ENCODE measurements around the gene PDIK1L. TPM values are rescaled to one million over a fixed set of nuclear protein-coding genes. Genes with fewer than 3 reads are reported as not detected.

Gene PDIK1L
- 5.6 and 7.9 TPM in 2 replicates for total RNA-seq

GRCh38 chr1:26111530-26112406 lies at the start of gene PDIK1L:
Gene PDIK1L, plus strand, starts transcription at chr1:26111824. Its CDS starts 2,485 bp downstream, at chr1:26114309.

DNA sequence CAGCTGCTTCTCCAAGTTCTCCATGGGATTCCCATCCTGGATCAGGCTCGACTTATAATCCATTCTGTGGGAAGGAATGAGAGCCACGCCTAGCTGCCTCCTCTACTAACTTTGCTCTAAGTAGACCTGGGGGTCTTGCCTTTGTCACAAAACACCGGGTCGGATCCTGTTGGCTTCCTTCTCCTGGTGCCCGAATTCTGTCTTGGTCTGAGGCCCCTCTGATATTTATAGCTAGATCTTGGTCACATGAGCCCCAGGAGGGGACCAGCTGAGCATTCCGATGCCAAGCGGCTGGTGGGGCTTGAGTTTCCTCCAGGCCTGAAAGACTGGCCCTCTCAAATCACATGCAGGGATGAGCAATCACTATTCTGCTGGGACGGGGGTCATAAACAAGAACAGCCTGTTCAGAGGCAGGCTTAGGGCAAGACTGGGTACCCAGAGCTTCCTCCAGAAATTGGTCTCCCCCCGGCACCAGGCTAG lies 44.2 kb upstream of the PDIK1L start, which contains the start of gene TRIM63:
Gene TRIM63 (minus strand): TSS at position 199 of the 480 bp plus-strand sequence. CDS start 136 bp downstream, at position 63.

DNA sequence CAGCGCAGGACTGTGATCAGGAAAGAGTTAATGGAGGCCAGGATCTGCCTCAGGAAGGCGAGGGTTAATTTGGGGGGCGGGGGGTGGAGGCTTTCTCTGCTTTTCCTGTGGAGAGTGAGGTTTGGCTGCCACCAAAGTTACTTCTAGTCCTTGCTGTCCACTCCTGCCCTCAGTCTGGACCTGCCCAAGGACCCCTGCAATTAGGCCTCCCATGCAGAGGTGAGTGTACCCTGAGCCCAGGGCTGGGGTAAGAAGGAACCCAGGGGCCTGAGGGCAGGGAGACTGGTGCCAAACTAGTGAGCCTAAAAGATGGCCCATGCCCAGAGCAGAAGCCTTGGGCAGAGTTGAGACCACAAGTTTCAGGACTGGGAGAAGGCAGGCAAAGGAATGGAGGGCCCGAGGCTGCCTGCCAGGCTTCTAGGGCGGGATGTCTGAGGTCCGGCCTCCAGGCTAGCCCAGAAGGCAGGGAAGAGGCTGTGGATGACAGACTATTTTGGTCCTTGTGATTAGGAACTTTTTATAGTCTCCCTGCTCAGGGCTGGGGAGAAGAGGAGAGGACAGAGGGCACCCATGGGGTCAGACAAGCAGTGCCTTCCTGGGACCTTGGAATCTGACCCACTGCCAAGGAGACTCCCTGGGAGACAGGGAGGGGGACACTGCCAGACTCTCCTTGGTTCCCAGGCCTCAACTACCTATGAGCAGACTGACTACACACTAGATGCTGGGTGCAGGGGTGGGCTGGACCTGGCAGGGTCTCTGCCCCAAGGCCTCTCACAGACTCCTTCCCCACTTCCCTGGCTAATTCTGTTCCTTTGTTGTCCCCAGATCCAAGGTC lies 47.5 kb downstream of the PDIK1L start, which contains the start of gene FAM110D:
Gene FAM110D (plus strand): TSS at position 172 of the 835 bp plus-strand sequence. CDS start 2,213 bp downstream, outside the sequence.

GRCh38 chr1:26168410-26169197 lies 57.0 kb downstream of the PDIK1L start, which contains the start of gene C1orf232:
Gene C1orf232, minus strand, starts transcription at chr1:26168963. Its CDS starts 464 bp downstream, at chr1:26168499.

GRCh38 chr1:26169669-26170471 lies 58.2 kb downstream of the PDIK1L start, which contains the start of gene ZNF593:
Gene ZNF593, plus strand, starts transcription at chr1:26169908. Its CDS starts 76 bp downstream, at chr1:26169984.

GRCh38 chr1:26171084-26172072 lies 59.8 kb downstream of the PDIK1L start, which contains the start of gene ZNF593OS:
Gene ZNF593OS, minus strand, starts transcription at chr1:26171832. Its CDS starts 171 bp downstream, at chr1:26171661.

Other genes starting within 250 kb of the PDIK1L start
- gene PAQR7, start 236.1 kb upstream of the PDIK1L start, total RNA-seq = 7.0 and 9.8 TPM in 2 replicates
- 108 and 124 TPM in 2 replicates for gene STMN1, start 205.4 kb upstream of the PDIK1L start, total RNA-seq
- 5.3 and 5.6 TPM in 2 replicates for gene PAFAH2, start 113.8 kb upstream of the PDIK1L start, total RNA-seq
- gene EXTL1, start 90.0 kb upstream of the PDIK1L start, total RNA-seq = under 0.01 and 0.10 TPM in 2 replicates
- gene SLC30A2, start 65.7 kb upstream of the PDIK1L start, total RNA-seq = not detected in 2 replicates
- gene TRIM63, start 44.2 kb upstream of the PDIK1L start, total RNA-seq = not detected in 2 replicates
- gene FAM110D, start 47.3 kb downstream of the PDIK1L start, total RNA-seq = 3.4 and 5.6 TPM in 2 replicates
- gene C1orf232, start 57.1 kb downstream of the PDIK1L start, total RNA-seq = not detected in 2 replicates
- 25.5 and 26.8 TPM in 2 replicates for gene ZNF593, start 58.1 kb downstream of the PDIK1L start, total RNA-seq
- not detected in 2 replicates for gene ZNF593OS, start 60.0 kb downstream of the PDIK1L start, total RNA-seq
- gene CNKSR1, start 65.7 kb downstream of the PDIK1L start, total RNA-seq = not detected in 2 replicates
- gene CATSPER4, start 78.8 kb downstream of the PDIK1L start, total RNA-seq = not detected in 2 replicates
- gene CEP85, start 122.4 kb downstream of the PDIK1L start, total RNA-seq = 8.8 and 12.2 TPM in 2 replicates
- gene SH3BGRL3, start 168.3 kb downstream of the PDIK1L start, total RNA-seq = 33.0 and 33.7 TPM in 2 replicates
- gene UBXN11, start 194.8 kb downstream of the PDIK1L start, total RNA-seq = 2.0 and 3.6 TPM in 2 replicates
- not detected in 2 replicates for gene CD52, start 206.1 kb downstream of the PDIK1L start, total RNA-seq
- gene CRYBG2, start 242.3 kb downstream of the PDIK1L start, total RNA-seq = not detected in 2 replicates

Measured in vein endothelial cell (primary cell).